ENCODE measurements around the gene ZDHHC24.

ZDHHC24 gene

GRCh38 chr11:66539870-66540213 lies 6.0 kb downstream of the ZDHHC24 start:
- no peak overlapping the region for H3K4me3 ChIP-seq (ENCODE audit: low read depth, low read length)
- TF ChIP-seq MAX (IDR thresholded peaks at IDR 0.05; ENCODE audit: low read depth, low read length) (no peak), POLR2A (IDR thresholded peaks at IDR 0.05; ENCODE audit: extremely low read depth, insufficient read length) (no peak), CTCF (IDR thresholded peaks at IDR 0.05; ENCODE audit: low read depth, low read length) (no peak), MYC (IDR thresholded peaks at IDR 0.05; ENCODE audit: low read depth, low read length) (no peak)
- no peak for DNase-seq (ENCODE audit: low read depth)

- no peak overlapping the region for H3K4me3 ChIP-seq (ENCODE audit: low read depth, low read length)
- no peak for DNase-seq (ENCODE audit: low read depth)
- TF ChIP-seq CTCF (IDR thresholded peaks at IDR 0.05; ENCODE audit: low read depth, low read length) (no peak), MYC (IDR thresholded peaks at IDR 0.05; ENCODE audit: low read depth, low read length) (no peak), POLR2A (IDR thresholded peaks at IDR 0.05; ENCODE audit: extremely low read depth, insufficient read length) (no peak), MAX (IDR thresholded peaks at IDR 0.05; ENCODE audit: low read depth, low read length) (no peak)
These were observed 6.5 kb downstream of the ZDHHC24 start for GRCh38 chr11:66539170-66539869.

GRCh38 chr11:66532784-66533183 lies 13.1 kb downstream of the ZDHHC24 start:
- TF ChIP-seq POLR2A (IDR thresholded peaks at IDR 0.05; ENCODE audit: extremely low read depth, insufficient read length) (no peak), CTCF (IDR thresholded peaks at IDR 0.05; ENCODE audit: low read depth, low read length) (no peak), MAX (IDR thresholded peaks at IDR 0.05; ENCODE audit: low read depth, low read length) (no peak), MYC (IDR thresholded peaks at IDR 0.05; ENCODE audit: low read depth, low read length) (no peak)
- no peak for DNase-seq (ENCODE audit: low read depth)
- no peak overlapping the region for H3K4me3 ChIP-seq (ENCODE audit: low read depth, low read length)

GRCh38 chr11:66531841-66532240 lies 14.0 kb downstream of the ZDHHC24 start:
- DNase-seq (ENCODE audit: low read depth) = no peak
- TF ChIP-seq CTCF (IDR thresholded peaks at IDR 0.05; ENCODE audit: low read depth, low read length) (no peak), MYC (IDR thresholded peaks at IDR 0.05; ENCODE audit: low read depth, low read length) (no peak), MAX (IDR thresholded peaks at IDR 0.05; ENCODE audit: low read depth, low read length) (no peak), POLR2A (IDR thresholded peaks at IDR 0.05; ENCODE audit: extremely low read depth, insufficient read length) (no peak)
- H3K4me3 ChIP-seq (ENCODE audit: low read depth, low read length) = no peak overlapping the region

GRCh38 chr11:66530927-66531709 lies 14.7 kb downstream of the ZDHHC24 start:
- H3K4me3 ChIP-seq (ENCODE audit: low read depth, low read length) = no peak overlapping the region
- no peak for DNase-seq (ENCODE audit: low read depth)
- TF ChIP-seq MYC (IDR thresholded peaks at IDR 0.05; ENCODE audit: low read depth, low read length) = no peak

- TF ChIP-seq POLR2A (IDR thresholded peaks at IDR 0.05; ENCODE audit: extremely low read depth, insufficient read length) (no peak), MAX (IDR thresholded peaks at IDR 0.05; ENCODE audit: low read depth, low read length) (no peak), CTCF (IDR thresholded peaks at IDR 0.05; ENCODE audit: low read depth, low read length) (no peak)
These were observed 16.2 kb downstream of the ZDHHC24 start for GRCh38 chr11:66529655-66530054.

More at GRCh38 chr11:66529655-66530054, 16.2 kb downstream of the ZDHHC24 start:
- no peak for DNase-seq (ENCODE audit: low read depth)
- H3K4me3 ChIP-seq (ENCODE audit: low read depth, low read length) = no peak overlapping the region

All from NB4 (cell line).